CD4-positive, alpha-beta T cell treated with Interleukin-4 for 1 hour (primary cell): ENCODE measurements around the gene RNF34.
"Not testable (repeated sequence)": the region's sequence is repeated elsewhere in the genome, so short reads cannot be mapped to it uniquely, and the experiment has no call there.

Experiments
- DNase-seq, 2 donors: peaks; one replicate each; pipeline ENCODE4 v3.0.0-alpha.2; 2020 to 2022

Gene RNF34, protein sequence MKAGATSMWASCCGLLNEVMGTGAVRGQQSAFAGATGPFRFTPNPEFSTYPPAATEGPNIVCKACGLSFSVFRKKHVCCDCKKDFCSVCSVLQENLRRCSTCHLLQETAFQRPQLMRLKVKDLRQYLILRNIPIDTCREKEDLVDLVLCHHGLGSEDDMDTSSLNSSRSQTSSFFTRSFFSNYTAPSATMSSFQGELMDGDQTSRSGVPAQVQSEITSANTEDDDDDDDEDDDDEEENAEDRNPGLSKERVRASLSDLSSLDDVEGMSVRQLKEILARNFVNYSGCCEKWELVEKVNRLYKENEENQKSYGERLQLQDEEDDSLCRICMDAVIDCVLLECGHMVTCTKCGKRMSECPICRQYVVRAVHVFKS

DNA sequence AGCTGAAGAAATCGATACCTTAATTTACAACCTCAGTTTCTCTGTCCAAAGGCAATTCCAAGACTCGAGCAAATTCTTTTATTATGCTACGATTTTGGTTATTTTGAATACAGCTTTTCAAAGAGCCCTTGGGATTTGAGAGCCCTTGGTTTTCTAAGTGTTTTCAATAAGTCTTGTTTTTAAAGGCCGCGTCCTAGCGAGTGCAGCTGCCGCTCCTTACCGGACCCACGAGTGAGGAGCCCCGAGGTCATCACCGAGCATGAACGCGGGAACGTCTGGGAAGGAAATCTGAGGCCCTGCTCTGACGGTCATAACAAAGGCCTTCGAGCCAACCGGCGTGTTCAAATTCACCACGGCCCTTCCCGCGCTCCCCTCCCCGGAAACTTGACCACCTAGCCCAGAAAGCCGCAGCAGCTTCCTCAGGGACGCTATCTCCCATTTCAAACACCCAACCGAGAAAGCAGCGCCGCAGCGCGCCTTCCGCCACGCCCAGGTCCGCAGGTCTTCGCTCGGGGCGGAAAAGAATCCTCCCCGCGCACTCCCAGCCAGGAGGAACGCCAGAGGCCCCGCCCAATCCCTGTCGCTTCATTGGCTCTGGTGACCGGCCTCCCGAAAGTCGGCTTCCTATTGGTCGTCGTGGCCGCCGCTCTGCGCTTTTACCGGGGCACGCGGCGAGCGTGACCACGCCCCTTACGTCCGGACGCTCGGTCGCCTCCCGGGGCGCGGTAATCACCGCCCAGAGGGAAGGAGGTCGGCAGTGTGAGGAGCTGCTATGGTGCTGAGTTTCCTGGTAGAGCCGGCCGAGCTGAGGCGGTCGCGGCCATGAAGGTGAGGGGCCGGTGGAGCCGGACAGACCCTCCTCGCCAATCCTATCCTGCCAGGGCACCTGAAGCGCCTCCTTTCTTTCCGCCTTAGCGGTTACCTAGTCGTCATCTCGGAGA, at the start of gene RNF34:
TSS of gene RNF34 (plus strand) at position 728 of the 941 bp plus-strand sequence. CDS start at position 823, 95 bp downstream.
- peak; percentile 98 for DNase-seq

DNA sequence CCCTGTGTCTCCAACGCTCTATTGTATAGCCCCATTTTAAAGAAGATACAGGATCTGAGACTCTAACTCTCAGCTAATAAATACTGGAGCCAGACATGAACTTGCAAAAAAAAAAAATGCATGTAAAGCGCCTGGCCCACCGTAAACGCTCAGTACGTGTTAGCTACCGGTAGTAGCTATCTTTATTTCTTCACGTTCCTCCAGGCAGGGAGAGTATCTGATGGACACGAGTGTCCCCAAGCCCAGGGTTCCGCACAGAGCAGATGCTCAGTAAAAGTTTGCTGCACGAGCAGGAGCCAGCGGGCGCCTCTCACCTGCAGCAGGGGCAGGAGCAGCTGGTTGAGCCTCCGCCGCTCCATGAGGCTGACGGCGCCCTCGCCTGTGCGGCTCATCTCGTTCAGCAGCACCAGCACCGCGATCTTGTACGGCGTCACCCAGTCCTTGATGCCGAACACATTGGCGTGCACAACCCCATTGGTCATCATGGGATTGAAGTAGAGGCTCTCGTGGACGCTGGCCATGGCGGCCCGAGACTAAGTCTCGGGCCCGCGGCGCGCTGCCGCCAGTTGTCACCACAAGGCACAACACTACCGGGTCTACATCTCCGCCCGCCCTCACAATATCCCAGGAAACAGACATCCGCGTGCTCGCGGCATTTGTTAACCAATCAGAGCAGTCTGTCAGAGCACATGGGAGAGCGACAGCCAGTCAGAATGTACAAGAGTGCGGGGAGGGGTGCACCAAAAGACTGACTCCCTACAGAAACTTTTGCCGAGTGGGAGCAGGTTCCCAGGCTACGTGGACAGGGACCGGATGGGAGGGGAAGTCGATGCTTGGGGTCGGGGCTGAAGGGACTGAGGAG, 47.9 kb upstream of the RNF34 start, which contains the start of gene ANAPC5:
TSS of gene ANAPC5 (minus strand) at position 592 of the 862 bp plus-strand sequence. CDS start at position 521, 71 bp downstream.
- peak; percentile 96 for DNase-seq

DNA sequence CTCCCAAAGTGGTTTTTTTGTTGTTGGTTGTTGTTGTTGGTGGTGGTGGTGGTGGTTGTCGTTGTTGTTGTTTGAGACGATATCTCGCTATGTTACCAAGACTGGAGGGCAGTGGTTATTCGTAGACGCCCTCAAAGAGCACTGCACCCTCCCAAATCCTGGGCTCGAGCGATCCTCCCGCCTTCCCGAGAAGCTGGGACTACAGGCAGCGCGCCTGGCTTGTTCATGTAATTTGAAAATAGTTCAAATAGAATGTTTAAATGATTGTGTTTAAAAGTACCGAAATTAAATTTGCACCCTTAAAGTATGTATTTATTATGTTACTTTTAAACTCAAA, 47.3 kb upstream of the RNF34 start:
- DNase-seq, result no peak

DNA sequence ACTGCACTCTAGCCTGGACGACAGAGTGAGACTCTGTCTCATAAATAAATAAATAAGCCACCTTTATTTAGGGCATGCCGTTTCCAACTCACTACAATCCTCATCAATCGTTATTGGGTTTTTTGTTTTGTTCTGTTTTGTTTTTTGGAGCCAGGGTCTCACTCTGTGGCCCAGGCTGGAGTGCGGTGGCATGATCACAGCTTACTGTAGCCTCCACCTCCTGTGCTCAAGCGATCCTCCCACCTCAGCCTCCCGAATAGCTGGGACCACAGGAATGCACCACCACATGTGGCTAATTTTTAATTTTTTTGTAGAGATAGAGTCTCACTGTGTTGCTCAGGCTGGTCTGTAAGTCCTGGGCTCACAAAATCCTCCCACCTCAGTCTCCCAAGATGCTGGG, 44.1 kb upstream of the RNF34 start:
- no peak for DNase-seq

DNA sequence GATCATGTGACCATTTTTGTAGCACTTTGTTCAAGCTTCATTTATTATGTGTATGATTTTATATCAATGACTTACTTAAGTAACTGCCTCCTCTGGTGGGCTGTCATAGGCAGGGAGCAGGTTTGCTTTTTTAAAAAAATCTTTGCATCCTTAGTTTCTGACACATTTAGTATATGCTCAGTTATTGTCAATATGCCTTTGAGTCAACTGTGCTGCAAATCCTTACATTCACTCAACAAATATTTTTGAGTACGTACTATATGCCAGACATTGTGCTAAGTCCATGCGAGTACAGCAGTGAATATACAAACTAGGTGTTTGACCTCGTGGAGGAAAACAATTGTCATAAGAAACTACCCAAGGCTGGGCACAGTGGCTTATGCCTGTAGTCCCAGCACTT, 43.3 kb upstream of the RNF34 start:
- no peak for DNase-seq

DNA sequence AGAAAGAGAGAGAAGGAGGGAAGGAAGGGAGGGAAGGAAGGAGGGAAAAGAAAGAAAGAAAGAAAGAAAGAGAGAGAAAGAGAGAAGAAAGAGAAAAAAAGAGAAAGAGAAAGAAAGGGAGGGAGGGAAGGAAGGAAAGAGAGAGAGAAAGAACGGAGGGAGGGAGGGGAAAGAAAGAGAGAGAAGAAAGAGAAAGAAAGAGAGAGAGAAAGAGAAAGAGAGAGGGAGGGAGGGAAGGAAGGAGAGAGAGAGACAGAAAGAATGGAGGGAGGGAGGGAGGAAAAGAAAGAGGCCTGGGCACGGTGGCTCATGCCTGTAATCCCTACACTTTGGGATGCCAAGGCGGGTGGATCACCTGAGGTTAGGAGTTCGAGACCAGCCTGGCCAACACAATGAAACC, 42.6 kb upstream of the RNF34 start:
- DNase-seq, result no peak

DNA sequence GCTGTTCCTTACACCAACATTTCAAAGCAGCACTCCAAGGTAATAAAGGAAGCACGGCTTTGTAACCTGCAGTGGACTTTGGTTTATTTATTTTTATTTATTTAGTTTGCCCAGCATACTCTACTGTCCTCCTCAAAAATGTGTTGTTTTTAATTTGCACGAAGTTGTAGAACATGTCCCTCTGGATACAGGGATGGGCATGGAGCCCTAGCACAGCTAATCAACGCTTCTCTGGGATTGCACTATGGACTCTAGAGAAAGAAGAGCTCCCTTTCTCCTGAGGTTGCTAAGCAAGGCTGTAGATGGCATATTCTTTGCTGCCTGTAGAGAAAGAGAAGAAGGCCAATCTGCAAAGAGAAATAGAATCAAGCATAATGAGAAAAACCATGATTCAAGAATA, 41.8 kb upstream of the RNF34 start:
- DNase-seq, result no peak

DNA sequence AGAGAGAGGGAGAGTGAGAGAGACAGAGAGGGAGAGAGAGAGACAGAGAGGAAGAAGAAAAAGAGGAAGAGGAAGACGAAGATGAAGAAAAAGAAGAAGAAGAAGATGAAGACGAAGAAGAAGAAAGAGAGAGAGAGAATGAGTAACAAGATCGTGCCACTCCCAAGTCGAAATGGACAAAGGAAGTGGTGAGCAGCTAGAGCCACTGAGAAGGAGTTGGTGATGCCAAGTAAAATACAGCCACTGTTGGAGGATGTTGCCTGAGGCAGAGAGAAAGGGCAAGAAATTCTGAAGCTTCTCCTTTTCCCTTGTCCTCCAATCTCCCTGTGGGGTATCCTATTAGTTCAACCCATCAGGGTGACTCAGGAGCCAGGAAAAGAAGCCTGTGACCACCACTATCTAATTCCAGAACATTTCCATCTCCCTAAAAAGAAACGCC, 35.2 kb upstream of the RNF34 start:
- DNase-seq, result no peak

DNA sequence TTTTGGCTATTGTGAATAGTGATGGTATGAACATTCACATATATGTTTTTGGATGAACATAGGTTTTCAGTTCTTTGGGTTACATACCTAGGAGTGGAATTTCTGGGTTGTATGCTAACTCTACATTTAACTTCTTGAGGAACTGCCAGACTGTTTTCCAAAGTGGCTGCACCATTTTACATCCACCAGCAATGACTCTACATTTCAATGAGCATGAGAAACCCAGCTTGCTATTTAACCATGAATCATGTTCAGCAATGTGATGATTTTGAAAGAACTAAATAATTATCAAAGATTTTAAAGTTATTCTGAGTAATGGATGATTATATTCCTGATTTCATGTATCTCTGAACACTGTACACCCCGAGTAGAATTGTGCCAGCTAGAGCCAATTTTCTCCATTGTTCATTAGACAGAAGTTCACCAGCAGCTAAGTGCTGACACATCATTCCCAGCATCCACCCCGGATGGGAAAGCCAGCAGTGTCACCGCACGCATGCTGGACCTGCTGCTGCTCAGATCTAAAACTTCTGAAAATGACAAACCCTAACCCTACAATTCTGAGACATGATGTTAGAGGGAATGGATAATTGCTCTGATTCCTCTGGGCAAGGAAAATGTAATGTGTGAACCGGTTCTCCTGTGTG, 34.4 kb upstream of the RNF34 start:
- DNase-seq, result no peak

DNA sequence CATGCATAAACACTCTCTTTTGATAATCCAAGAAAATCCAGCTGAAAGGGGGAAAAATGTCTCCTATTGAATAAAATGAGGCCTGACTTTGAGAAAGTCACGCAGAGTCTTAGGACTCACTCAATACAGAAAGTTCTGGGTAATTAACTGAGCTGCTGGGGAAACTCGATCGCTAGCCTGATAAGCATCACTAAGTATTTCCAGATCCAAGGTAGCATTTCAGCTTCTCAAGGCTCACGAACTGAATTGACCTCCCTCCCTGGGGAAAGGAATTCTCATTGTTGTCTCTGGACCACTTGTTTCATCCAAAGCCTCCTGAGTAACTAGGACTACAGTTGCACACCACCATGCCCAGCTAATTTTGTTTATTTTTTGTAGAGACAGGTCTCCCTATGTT, 33.9 kb upstream of the RNF34 start:
- DNase-seq, result no peak

DNA sequence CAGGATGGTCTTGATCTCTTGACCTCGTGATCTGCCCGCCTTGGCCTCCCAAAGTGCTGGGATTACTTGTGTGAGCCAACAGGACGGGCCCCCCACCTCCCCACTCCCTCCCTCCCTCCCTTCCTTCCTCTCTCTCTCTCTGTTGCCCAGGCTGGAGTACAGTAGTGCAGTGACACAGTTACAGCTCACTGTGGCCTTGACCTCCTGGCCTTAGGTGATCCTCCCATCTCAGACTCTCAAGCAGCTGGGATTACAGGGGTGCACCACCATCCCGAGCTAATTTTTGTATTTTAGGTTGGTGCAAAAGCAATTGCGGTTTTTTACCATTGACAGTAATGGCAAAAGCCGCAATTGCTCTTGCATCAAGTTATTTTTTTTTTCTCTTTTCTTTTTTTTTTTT, 28.5 kb upstream of the RNF34 start:
- no peak for DNase-seq

DNA sequence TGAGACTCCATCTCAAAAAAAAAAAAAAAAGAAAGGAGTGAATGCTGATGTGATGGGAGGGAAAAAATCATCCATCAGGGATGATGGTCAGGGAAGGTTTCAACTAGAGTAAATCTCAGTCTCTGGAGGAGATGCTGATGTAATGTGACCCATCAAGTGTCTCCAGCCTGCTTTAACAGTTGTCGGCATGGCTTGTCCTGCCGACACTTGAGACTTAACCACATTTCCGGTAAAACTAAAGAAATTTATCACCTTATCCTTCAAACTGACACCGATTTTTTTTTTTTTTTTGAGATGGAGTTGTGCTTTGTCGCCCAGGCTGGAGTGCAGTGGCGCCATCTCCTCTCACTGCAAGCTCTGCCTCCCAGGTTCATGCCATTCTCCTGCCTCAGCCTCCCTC, 26.2 kb upstream of the RNF34 start:
- DNase-seq, result no peak

DNA sequence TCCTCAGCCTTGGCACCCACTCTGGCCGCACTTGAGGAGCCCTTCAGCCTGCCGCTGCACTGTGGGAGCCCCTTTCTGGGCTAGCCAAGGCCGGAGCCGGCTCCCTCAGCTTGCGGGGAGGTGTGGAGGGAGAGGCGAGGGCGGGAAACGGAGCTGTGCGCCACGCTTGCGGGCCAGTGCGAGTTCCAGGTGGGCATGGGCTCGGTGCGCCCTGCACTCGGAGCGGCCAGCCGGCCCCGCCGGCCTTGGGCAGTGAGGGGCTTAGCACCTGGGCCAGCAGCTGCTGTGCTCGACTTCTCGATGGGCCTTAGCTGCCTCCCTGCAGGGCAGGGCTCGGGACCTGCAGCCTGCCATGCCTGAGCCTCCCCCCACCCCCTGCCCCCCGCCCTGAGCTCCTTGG, 25.6 kb upstream of the RNF34 start:
- not testable (repeated sequence) for DNase-seq

DNA sequence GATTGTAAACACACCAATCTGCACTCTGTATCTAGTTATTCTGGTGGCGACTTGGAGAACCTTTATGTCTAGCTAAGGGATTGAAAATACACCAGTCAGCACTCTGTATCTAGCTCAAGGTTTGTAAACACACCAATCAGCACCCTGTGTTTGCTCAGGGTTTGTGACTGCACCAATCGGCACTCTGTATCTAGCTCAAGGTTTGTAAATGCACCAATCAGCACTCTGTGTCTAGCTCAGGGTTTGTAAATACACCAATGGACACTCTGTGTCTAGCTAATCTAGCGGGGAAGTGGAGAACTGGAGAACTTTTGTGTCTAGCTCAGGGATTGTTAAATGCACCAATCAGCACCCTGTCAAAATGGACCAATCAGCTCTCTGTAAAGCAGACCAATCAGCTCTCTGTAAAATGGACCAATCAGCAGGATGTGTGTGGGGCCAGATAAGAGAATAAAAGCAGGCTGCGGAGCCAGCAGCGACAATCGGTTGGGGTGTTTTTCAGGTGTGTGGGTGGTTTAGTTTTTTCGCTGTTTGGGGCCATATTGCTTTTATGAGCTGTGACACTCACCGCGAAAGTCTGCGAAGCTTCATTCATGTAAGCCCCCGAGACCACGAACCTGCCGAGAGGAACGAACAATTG, 24.9 kb upstream of the RNF34 start:
- DNase-seq, result not testable (repeated sequence)

DNA sequence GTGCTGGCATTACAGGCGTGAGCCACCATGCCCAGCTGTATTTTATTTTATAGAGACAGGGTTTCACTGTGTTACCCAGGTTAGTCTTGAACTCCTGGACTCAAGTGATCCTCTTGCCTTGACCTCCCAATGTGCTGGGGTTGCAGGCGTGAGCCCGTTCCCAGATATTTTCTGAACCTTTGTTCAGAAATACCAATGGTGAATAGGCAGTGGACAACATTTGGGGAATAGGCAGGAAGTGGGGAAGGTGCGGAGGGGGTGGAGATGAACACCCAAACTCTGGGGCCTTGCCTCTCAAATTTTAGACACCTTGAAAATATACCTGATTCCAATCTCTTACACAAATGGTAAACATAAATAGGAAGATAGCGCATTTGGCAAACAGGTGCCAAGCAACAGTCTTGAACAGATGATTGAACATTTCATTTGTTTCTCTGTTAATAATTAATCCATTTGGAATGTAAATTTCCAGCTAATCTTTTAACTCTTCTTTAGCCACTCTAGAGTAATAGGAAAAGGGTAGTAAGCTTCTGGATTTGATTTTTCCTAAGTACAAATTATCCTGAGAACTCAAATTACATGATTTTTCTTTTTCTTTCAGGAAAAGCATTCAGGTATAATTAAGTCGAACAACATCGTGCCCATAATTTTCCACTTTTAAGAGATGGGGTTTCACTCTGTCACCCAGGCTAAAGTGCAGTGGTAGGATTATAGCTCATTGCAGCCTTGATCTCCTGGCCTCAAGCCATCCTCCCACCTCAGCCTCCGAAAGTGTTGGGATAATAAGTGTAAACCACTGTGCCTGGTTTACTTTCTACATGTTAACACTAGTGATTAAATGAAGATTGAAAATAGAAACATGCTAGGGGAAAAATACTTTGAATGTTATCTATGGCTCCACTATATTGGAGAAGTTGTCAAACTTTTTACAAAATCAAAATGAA, 22.9 kb upstream of the RNF34 start:
- no peak for DNase-seq

DNA sequence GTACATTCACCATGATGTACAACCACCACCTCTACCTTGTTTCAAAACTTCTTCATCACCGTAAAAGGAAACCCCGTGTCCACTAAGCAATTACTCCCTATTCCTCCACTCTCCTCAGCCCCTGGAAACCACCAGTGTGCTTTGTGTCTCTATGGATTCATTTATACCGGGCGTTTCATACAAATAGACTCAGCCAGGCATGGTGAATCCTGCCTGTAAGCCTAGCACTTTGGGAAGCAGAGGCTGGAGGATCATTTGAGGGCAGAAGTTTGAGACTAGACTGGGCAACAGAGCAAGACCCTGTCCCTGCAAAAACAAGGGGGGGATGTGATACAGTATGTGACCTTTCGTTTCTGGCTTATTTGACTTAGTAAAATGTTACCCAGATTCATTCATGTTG, 21.2 kb upstream of the RNF34 start:
- DNase-seq, result no peak

DNA sequence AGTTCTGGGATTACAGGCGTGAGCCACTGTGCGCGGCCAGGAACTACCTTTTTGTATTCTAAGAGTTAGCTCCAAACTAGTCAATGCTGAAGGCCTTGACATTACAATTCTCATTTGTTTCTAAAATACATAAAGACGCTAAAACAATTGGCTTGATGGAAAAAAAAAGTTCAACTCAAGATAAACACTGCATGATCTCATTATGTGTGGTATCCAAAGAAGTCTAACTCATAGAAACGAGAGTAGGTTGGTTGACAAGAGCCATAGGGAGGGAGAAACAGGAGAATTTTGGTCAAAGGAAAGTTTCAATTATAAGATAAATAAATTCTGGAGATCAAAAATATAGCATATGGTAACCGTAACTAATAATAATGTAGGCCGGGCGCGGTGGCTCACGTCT, 20.0 kb upstream of the RNF34 start:
- no peak for DNase-seq

DNA sequence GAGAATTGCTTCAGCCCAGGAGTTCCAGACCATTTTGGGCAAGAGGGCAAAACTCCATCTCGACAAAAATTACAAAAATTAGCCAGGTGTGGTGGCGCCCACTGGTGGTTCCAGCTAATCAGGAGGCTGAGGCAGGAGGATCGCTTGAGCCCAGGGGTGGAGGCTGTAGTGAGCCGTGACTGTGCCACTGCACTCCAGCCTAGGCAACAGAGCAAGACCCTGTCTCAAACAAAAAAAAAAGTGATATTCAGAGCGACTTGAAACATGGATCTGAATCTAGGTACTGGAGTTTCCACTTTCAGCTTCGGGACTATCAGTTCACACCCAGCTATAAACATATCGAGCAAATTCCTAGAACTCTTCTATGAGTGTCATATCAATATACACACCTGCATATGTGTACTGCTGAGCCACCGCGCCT, 16.3 kb upstream of the RNF34 start:
- DNase-seq, result no peak

DNA sequence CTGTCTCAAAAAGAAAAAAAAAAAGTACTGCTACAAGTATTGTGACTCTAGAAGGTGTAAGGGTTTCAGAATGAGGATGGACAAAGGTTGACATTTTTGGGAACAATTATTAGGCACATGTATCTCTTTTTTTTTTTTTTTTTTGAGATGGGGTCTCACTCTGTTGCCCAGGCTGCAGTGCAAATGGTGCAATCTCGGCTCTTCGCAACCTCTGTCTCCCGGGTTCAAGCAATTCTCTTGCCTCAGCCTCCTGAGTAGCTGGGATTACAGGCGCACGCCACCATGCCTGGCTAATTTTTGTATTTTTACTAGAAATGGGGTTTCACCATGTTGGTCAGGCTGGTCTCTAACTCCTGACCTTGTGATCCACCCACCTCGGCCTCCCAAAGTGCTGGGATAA, 15.0 kb upstream of the RNF34 start:
- DNase-seq, result not testable (repeated sequence)

DNA sequence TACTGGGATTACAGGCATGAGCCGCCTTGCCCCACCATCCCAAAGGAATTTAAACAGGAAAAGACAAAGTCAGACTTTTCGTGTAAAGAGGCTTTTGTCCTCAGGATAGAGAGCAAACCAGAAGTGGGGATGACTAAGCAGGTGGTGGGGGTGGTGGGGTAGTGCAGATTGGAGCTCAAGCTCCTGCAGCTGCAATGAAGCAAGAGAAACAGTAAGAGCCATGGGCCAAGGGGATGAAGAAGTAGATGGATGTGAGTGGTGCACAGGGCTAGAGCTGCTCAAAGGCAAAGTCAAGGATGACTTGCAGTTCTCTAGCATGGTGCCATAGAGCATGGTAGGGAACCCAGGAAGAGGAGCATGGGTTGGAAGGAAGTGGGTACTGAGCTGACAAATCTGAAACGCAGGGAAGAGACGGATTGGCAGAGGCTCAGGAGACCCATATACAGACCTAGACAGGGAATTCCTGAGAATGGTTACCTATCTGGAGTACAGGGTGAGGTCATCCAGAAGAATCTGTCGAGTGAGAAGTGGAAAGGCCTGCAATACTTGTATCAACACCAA, 11.4 kb upstream of the RNF34 start:
- DNase-seq, result peak in 1 of 2 donors; percentile 24
